ENCODE measurements around the gene PCDH9.

DNA sequence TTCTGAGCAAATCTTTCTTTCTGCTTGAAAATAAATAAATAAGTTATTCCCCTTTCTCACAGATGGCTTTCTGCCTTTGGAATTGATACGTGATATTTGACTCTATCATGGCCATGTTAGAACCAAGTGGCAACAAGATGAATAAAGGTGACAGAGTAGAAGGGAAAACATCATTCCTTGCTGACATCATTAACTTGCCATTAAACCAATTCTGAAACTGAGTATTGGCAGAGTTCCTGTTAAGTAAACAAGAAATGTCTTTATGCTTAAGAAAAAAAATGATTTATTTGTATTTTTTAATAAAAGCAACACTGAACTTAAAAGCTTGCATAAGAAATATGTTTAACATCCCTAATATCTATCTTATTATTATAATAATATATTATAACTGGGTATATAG, 828.1 kb downstream of the PCDH9 start:
- no peak for TF ChIP-seq POLR2A (IDR thresholded peaks at IDR 0.05; ENCODE audit: low read depth, low read length)
- TF ChIP-seq TAF1 (IDR thresholded peaks at IDR 0.05; ENCODE audit: borderline replicate concordance, low read depth, low read length) = no peak
